DND-41 (cell line): Measurements from ENCODE around the gene MCM7.

Source experiments
- EZH2 ChIP-seq: IDR thresholded peaks from 3 replicates; pipeline ENCODE4 v1.6.1; 2012; ENCODE audit warnings: borderline replicate concordance, low read depth, mild to moderate bottlenecking, moderate library complexity, low read length, inconsistent platforms; ENCODE audit not compliant: severe bottlenecking
- TF ChIP-seq, protein P1 (sequence below): IDR thresholded peaks from 2 replicates; pipeline ENCODE4 v1.5.1; 2012; ENCODE audit warnings: borderline replicate concordance, low read length, moderate library complexity, mild to moderate bottlenecking; ENCODE audit not compliant: poor library complexity, severe bottlenecking; ENCODE audit errors: extremely low read depth

- TF ChIP-seq, protein P1, sequence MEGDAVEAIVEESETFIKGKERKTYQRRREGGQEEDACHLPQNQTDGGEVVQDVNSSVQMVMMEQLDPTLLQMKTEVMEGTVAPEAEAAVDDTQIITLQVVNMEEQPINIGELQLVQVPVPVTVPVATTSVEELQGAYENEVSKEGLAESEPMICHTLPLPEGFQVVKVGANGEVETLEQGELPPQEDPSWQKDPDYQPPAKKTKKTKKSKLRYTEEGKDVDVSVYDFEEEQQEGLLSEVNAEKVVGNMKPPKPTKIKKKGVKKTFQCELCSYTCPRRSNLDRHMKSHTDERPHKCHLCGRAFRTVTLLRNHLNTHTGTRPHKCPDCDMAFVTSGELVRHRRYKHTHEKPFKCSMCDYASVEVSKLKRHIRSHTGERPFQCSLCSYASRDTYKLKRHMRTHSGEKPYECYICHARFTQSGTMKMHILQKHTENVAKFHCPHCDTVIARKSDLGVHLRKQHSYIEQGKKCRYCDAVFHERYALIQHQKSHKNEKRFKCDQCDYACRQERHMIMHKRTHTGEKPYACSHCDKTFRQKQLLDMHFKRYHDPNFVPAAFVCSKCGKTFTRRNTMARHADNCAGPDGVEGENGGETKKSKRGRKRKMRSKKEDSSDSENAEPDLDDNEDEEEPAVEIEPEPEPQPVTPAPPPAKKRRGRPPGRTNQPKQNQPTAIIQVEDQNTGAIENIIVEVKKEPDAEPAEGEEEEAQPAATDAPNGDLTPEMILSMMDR = no peak
- TF ChIP-seq EZH2 = no peak
Observed at GRCh38 chr7:100051611-100052010, 49.6 kb downstream of the MCM7 start.
